HG03060 (cell line): ENCODE results near the gene OLR1.

Experiments
- ATAC-seq: cut with Tn5 transposase; IDR thresholded peaks from one replicate; pipeline ENCODE4 v1.9.1; 2021; ENCODE audit warnings: low read depth, moderate number of reproducible peaks; ENCODE audit not compliant: unreplicated experiment

Gene OLR1

DNA sequence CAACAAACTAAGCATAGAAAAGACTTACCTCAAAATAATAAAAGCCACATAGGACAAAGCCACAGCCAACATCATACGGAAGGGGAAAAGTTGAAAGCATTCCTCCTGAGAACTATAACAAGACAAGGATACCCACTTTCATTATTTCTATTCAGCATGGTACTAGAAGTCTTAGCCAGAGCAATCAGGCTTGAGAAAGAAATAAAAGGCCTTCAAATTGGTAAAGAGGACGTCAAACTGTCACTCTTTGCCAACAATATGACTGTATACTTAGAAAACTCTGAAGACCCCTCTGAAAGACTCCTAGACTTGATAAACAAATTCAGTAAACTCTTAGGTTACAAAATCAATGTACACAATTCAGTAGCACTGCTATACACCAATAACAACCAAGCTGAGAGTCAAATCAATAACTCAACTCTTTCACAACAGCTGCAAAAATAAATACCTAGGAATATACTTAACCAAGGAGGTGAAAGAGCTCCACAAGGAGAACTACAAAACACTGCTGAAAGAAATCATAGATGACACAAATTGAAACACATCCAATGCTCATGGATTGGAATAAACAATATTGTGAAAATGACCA lies 61.6 kb downstream of the OLR1 start:
- ATAC-seq = no peak
